H1 (cell line): ENCODE measurements around the gene CDK5R1. TPM values are rescaled to one million over a fixed set of nuclear protein-coding genes. Genes with fewer than 3 reads are reported as not detected.

Experiments
- CTCF ChIA-PET: fragments of 300-600 bp; sonication (Branson Sonifier 250); formaldehyde crosslinking; loops from one replicate; lab custom pipeline; 2021; ENCODE audit not compliant: partially characterized antibody; lab: Charles Lee
- POLR2A ChIA-PET: fragments of 300-600 bp; sonication (Branson Sonifier 250); formaldehyde crosslinking; loops from one replicate; lab custom pipeline; 2021; ENCODE audit warnings: inconsistent platforms; ENCODE audit not compliant: partially characterized antibody; lab: Charles Lee
- DNase-seq, 2 experiments: peaks; one replicate each; pipeline versions ENCODE4 v3.0.0 to v3.0.0-alpha.2; 2010 to 2022; ENCODE audit warnings: low spot score in 2 of 2, low read depth in 1 of 2, mixed read lengths in 1 of 2
- FAIRE-seq: peaks from 2 replicates; lab custom pipeline; 2011; peaks lifted over from hg19 to GRCh38; lab: Jason Lieb, UNC
- H2AFZ ChIP-seq: 2 replicates; pipeline ENCODE4 v1.8.1; 2012; ENCODE audit warnings: low read length, inconsistent platforms
- H2AK5ac ChIP-seq: 2 replicates; pipeline ENCODE4 v1.6.1; 2013; ENCODE audit warnings: low read depth, low read length
- H2BK120ac ChIP-seq: replicated peaks from 2 replicates; pipeline ENCODE3; 2013; ENCODE audit warnings: low read depth, low read length, inconsistent platforms
- H2BK12ac ChIP-seq: 2 replicates; pipeline ENCODE4 v1.6.1; 2013; ENCODE audit warnings: low read depth, low read length
- H2BK15ac ChIP-seq: 2 replicates; pipeline ENCODE4 v1.6.1; 2013; ENCODE audit warnings: low read length
- H2BK20ac ChIP-seq: 2 replicates; pipeline ENCODE4 v1.6.1; 2013; ENCODE audit warnings: low read length
- H2BK5ac ChIP-seq: 2 replicates; pipeline ENCODE4 v1.6.1; 2013; ENCODE audit warnings: low read depth, low read length
- H3K14ac ChIP-seq: 2 replicates; pipeline ENCODE4 v1.6.1; 2013; ENCODE audit warnings: inconsistent platforms; ENCODE audit not compliant: insufficient read length
- H3K18ac ChIP-seq: 2 replicates; pipeline ENCODE4 v1.6.1; 2013; ENCODE audit warnings: low read length; ENCODE audit errors: extremely low read depth
- H3K23ac ChIP-seq: 2 replicates; pipeline ENCODE4 v1.6.1; 2013; ENCODE audit warnings: inconsistent platforms; ENCODE audit not compliant: insufficient read length
- H3K23me2 ChIP-seq: 2 replicates; pipeline ENCODE4 v1.6.1; 2013; ENCODE audit warnings: low read depth, low read length
- H3K27ac ChIP-seq: 2 replicates; pipeline ENCODE4 v1.6.1; 2011; ENCODE audit warnings: low read depth, low read length, inconsistent platforms
- H3K27me3 ChIP-seq, 4 experiments: replicated peaks in 1 of 4; 1 replicate in 1 of 4; 2 replicates in 3 of 4; pipeline versions ENCODE4 v1.6.1 to v1.8.1; 2011 to 2013; ENCODE audit warnings: low read length in 3 of 4, mild to moderate bottlenecking in 3 of 4, inconsistent platforms in 2 of 4, mixed read lengths in 2 of 4, moderate library complexity in 1 of 4; ENCODE audit not compliant: control insufficient read depth in 3 of 4, insufficient read depth in 3 of 4; ENCODE audit errors: extremely low read depth in 1 of 4
- H3K36me3 ChIP-seq, 4 experiments: 2 replicates each; pipeline versions ENCODE4 v1.6.1 to v1.8.1; 2011 to 2013; ENCODE audit warnings: mild to moderate bottlenecking in 4 of 4, low read length in 3 of 4, moderate library complexity in 2 of 4, control low read depth in 1 of 4, inconsistent platforms in 1 of 4; ENCODE audit not compliant: insufficient read depth in 4 of 4, control insufficient read depth in 2 of 4
- H3K4ac ChIP-seq: replicated peaks from 2 replicates; pipeline ENCODE3; 2013; ENCODE audit warnings: low read length, low read depth, mixed read lengths, inconsistent platforms; ENCODE audit not compliant: insufficient read length
- H3K4me1 ChIP-seq, 4 experiments: replicated peaks in 1 of 4; 1 replicate in 1 of 4; 2 replicates in 3 of 4; pipeline versions ENCODE4 v1.6.1 to v1.8.1; 2011 to 2013; ENCODE audit warnings: low read length in 3 of 4, inconsistent platforms in 2 of 4, mixed read lengths in 1 of 4; ENCODE audit not compliant: insufficient read depth in 4 of 4, control insufficient read depth in 3 of 4
- H3K4me2 ChIP-seq, 2 experiments: 2 replicates each; pipeline versions ENCODE4 v1.6.1 to v1.8.1; 2011 to 2013; ENCODE audit warnings: low read depth in 2 of 2, low read length in 2 of 2, control low read depth in 1 of 2, inconsistent platforms in 1 of 2, mild to moderate bottlenecking in 1 of 2; ENCODE audit not compliant: insufficient read depth in 1 of 2
- H3K4me3 ChIP-seq, 4 experiments: fragments of 200-600, 300-600 bp in 1 of 4; sonication (generic), shearing (Covaris generic), sonication (Bioruptor Twin) in 1 of 4; 2 replicates each; pipeline versions ENCODE4 v1.5.1 to v1.8.1; 2011 to 2016; ENCODE audit warnings: low read length in 4 of 4, low read depth in 3 of 4, control low read depth in 2 of 4, inconsistent platforms in 2 of 4, mild to moderate bottlenecking in 2 of 4, mixed read lengths in 1 of 4, moderate library complexity in 1 of 4; ENCODE audit not compliant: insufficient read depth in 2 of 4; ENCODE audit errors: extremely low read depth in 1 of 4
- H3K56ac ChIP-seq: replicated peaks from 2 replicates; pipeline ENCODE3; 2013; ENCODE audit warnings: low read depth, mild to moderate bottlenecking, mixed read lengths, low read length, inconsistent platforms; ENCODE audit not compliant: insufficient read length
- H3K79me1 ChIP-seq: 2 replicates; pipeline ENCODE4 v1.6.1; 2013; ENCODE audit warnings: low read depth, low read length, control low read depth
- H3K79me2 ChIP-seq, 2 experiments: 2 replicates each; pipeline versions ENCODE4 v1.6.1 to v1.8.1; 2012 to 2013; ENCODE audit warnings: low read length in 2 of 2, mild to moderate bottlenecking in 2 of 2, inconsistent platforms in 1 of 2; ENCODE audit not compliant: insufficient read depth in 2 of 2, control insufficient read depth in 1 of 2
- H3K9ac ChIP-seq, 4 experiments: replicated peaks in 1 of 4; 1 replicate in 1 of 4; 2 replicates in 3 of 4; pipeline versions ENCODE4 v1.6.1 to v1.8.1; 2011 to 2013; ENCODE audit warnings: low read depth in 3 of 4, low read length in 3 of 4, control low read depth in 2 of 4, mild to moderate bottlenecking in 2 of 4, moderate library complexity in 2 of 4, inconsistent platforms in 1 of 4; ENCODE audit errors: extremely low read depth in 1 of 4
- H3K9me3 ChIP-seq, 2 experiments: 2 replicates each; pipeline versions ENCODE4 v1.6.1 to v1.8.1; 2012 to 2013; ENCODE audit warnings: mild to moderate bottlenecking in 2 of 2, moderate library complexity in 2 of 2, control low read depth in 1 of 2, inconsistent platforms in 1 of 2, low read depth in 1 of 2, low read length in 1 of 2, mixed read lengths in 1 of 2; ENCODE audit not compliant: insufficient read depth in 2 of 2
- H4K20me1 ChIP-seq, 2 experiments: replicated peaks in 1 of 2; 2 replicates each; pipeline versions ENCODE3 to v1.8.1; 2011 to 2013; ENCODE audit warnings: inconsistent platforms in 2 of 2, low read length in 2 of 2, mild to moderate bottlenecking in 1 of 2; ENCODE audit not compliant: insufficient read depth in 2 of 2, control insufficient read depth in 1 of 2
- H4K5ac ChIP-seq: 2 replicates; pipeline ENCODE4 v1.6.1; 2013; ENCODE audit warnings: low read length, low read depth, mixed read lengths, inconsistent platforms; ENCODE audit not compliant: insufficient read length
- H4K8ac ChIP-seq: 2 replicates; pipeline ENCODE4 v1.8.0; 2013; ENCODE audit warnings: mild to moderate bottlenecking, moderate library complexity, low read length, inconsistent platforms; ENCODE audit not compliant: insufficient read depth; ENCODE audit errors: extremely low read depth
- H4K91ac ChIP-seq: replicated peaks from 2 replicates; pipeline ENCODE3; 2013; ENCODE audit warnings: low read length, mixed read lengths, inconsistent platforms; ENCODE audit not compliant: insufficient read length
- CTCF ChIP-seq, 3 experiments: IDR thresholded peaks; 1 replicate in 2 of 3; 2 replicates in 1 of 3; pipeline versions ENCODE4 v1.5.1 to v1.6.1; 2011; ENCODE audit warnings: low read length in 3 of 3, mild to moderate bottlenecking in 3 of 3, inconsistent platforms in 2 of 3, low read depth in 1 of 3, moderate library complexity in 1 of 3; ENCODE audit not compliant: insufficient read depth in 1 of 3; ENCODE audit errors: control extremely low read depth in 1 of 3
- JUND ChIP-seq: IDR thresholded peaks from 2 replicates; pipeline ENCODE4 v1.6.1; 2011; ENCODE audit warnings: mild to moderate bottlenecking, improper control_type of control experiment, low read length
- WGBS, 2 experiments: shearing (Covaris generic) in 1 of 2; methylation state at CpG; one replicate each; pipeline versions ENCODE4 v1.1.6 to v1.1.7; 2013 to 2015; ENCODE audit warnings: low lambda C conversion rate in 2 of 2, mixed read lengths in 2 of 2, inconsistent platforms in 1 of 2, low coverage in 1 of 2, missing lambda C conversion rate in 1 of 2; ENCODE audit not compliant: insufficient replicate concordance in 2 of 2, insufficient coverage in 1 of 2, insufficient read length in 1 of 2; ENCODE audit errors: extremely low coverage in 1 of 2, missing lambda C conversion rate in 1 of 2; 5-methylcytosine and 5-hydroxymethylcytosine counted together
- polyA plus RNA-seq, 7 experiments: library from polyadenylated mRNA; depleted of rRNA in 3 of 7; stranded (reverse) in 5 of 7; unstranded in 2 of 7; fragments of >200 nt in 5 of 7; fragments of 200-250 nt in 2 of 7; gene quantifications; 1 replicate in 5 of 7; 2 replicates in 1 of 7; 4 replicates in 1 of 7; pipeline versions ENCODE4 v1.2.1 to v1.2.3, GENCODE V29; 2011 to 2013; ENCODE audit warnings: missing spikeins in 2 of 7, mixed read lengths in 2 of 7
- total RNA-seq: library from RNA; stranded (reverse); fragmentation: NEBNext Ultra II Directional; extraction: Animal tissue kit (Norgen Biotek cat#: 25700); gene quantifications from 2 replicates; pipeline ENCODE4 v1.2.1, GENCODE V29; 2021

Gene CDK5R1
- total and polyA plus RNA-seq, 2 of the 8 experiments (the other 6 are each of a cell fraction or from before 2014, with no cell fraction given) = 2.7 to 9.9 TPM

GRCh38 chr17:32523017-32523680, 36.4 kb downstream of the CDK5R1 start:
- Histone ChIP-seq H4K20me1 (no peaks in the 10 kb centered on the region), H3K56ac (no peak overlapping the region), H3K4ac (no peak overlapping the region), H4K5ac (no peak overlapping the region), H2BK15ac (no peak overlapping the region), H3K79me2 (no peaks in the 10 kb centered on the region), H2BK120ac (no peak overlapping the region), H3K18ac (no peak overlapping the region), H3K23me2 (peaks cover 3% of the 10 kb centered on the region; the same call in 1 of the 2 replicates), H3K9me3 (no peaks in the 10 kb centered on the region), H2BK5ac (peak overlapping the region; percentile 40; the same call in 1 of the 2 replicates), H3K36me3 (no peaks in the 10 kb centered on the region), H3K4me3 (no peak overlapping the region), H2BK20ac (peak overlapping the region; percentile 76; the same call in 1 of the 2 replicates), H3K27ac (no peak overlapping the region), H3K27me3 (no peaks in the 10 kb centered on the region; a peak in 1 of 7 replicates), H3K4me2 (peak overlapping the region; percentile 16 to 30; a peak in 2 of 4 replicates), H2AK5ac (no peak overlapping the region), H3K79me1 (no peaks in the 10 kb centered on the region), H3K14ac (no peak overlapping the region), H3K9ac (no peak overlapping the region), H4K8ac (no peak overlapping the region), H3K23ac (no peak overlapping the region), H2BK12ac (no peak overlapping the region), H4K91ac (peak overlapping the region; percentile 59), H2AFZ (no peak overlapping the region), H3K4me1 (peaks cover 15 to 30% (median 20%) of the 10 kb centered on the region in 4 experiments)
- 75% methylated on average over 11 of the region's 11 CpGs; no CpG with 5 or more reads in 1 of the 2 experiments for WGBS, 2 experiments
- TF ChIP-seq JUND (no peak), CTCF (IDR thresholded peaks at IDR 0.05; ENCODE audit: control extremely low read depth in 1 of 3, insufficient read depth in 1 of 3, low read depth in 1 of 3, low read length in 3 of 3) (no peak)
- CTCF ChIA-PET = no interaction called here
- DNase-seq (no peak), FAIRE-seq (no peak)
- POLR2A ChIA-PET = interaction anchor here (0.6 to 1.7 kb wide), 2 partner anchors 12 to 27 kb away, joined by 4 read pairs; no protein-coding TSS in a partner anchor
